H1 (cell line): Measurements from ENCODE around the gene PXMP4. TPM values are rescaled to one million over a fixed set of nuclear protein-coding genes. Genes with fewer than 3 reads are reported as not detected.

Experiments used
- CTCF ChIA-PET: fragments of 300-600 bp; sonication (Branson Sonifier 250); formaldehyde crosslinking; loops from one replicate; lab custom pipeline; 2021; ENCODE audit not compliant: partially characterized antibody; lab: Charles Lee
- POLR2A ChIA-PET: fragments of 300-600 bp; sonication (Branson Sonifier 250); formaldehyde crosslinking; loops from one replicate; lab custom pipeline; 2021; ENCODE audit warnings: inconsistent platforms; ENCODE audit not compliant: partially characterized antibody; lab: Charles Lee
- DNase-seq, 2 experiments: peaks; one replicate each; pipeline versions ENCODE4 v3.0.0 to v3.0.0-alpha.2; 2010 to 2022; ENCODE audit warnings: low spot score in 2 of 2, low read depth in 1 of 2, mixed read lengths in 1 of 2
- FAIRE-seq: peaks from 2 replicates; lab custom pipeline; 2011; peaks lifted over from hg19 to GRCh38; lab: Jason Lieb, UNC
- H2AFZ ChIP-seq: 2 replicates; pipeline ENCODE4 v1.8.1; 2012; ENCODE audit warnings: low read length, inconsistent platforms
- H2AK5ac ChIP-seq: 2 replicates; pipeline ENCODE4 v1.6.1; 2013; ENCODE audit warnings: low read depth, low read length
- H2BK120ac ChIP-seq: replicated peaks from 2 replicates; pipeline ENCODE3; 2013; ENCODE audit warnings: low read depth, low read length, inconsistent platforms
- H2BK12ac ChIP-seq: 2 replicates; pipeline ENCODE4 v1.6.1; 2013; ENCODE audit warnings: low read depth, low read length
- H2BK15ac ChIP-seq: 2 replicates; pipeline ENCODE4 v1.6.1; 2013; ENCODE audit warnings: low read length
- H2BK20ac ChIP-seq: 2 replicates; pipeline ENCODE4 v1.6.1; 2013; ENCODE audit warnings: low read length
- H2BK5ac ChIP-seq: 2 replicates; pipeline ENCODE4 v1.6.1; 2013; ENCODE audit warnings: low read depth, low read length
- H3K14ac ChIP-seq: 2 replicates; pipeline ENCODE4 v1.6.1; 2013; ENCODE audit warnings: inconsistent platforms; ENCODE audit not compliant: insufficient read length
- H3K18ac ChIP-seq: 2 replicates; pipeline ENCODE4 v1.6.1; 2013; ENCODE audit warnings: low read length; ENCODE audit errors: extremely low read depth
- H3K23ac ChIP-seq: 2 replicates; pipeline ENCODE4 v1.6.1; 2013; ENCODE audit warnings: inconsistent platforms; ENCODE audit not compliant: insufficient read length
- H3K23me2 ChIP-seq: 2 replicates; pipeline ENCODE4 v1.6.1; 2013; ENCODE audit warnings: low read depth, low read length
- H3K27ac ChIP-seq: 2 replicates; pipeline ENCODE4 v1.6.1; 2011; ENCODE audit warnings: low read depth, low read length, inconsistent platforms
- H3K27me3 ChIP-seq, 4 experiments: replicated peaks in 1 of 4; 1 replicate in 1 of 4; 2 replicates in 3 of 4; pipeline versions ENCODE4 v1.6.1 to v1.8.1; 2011 to 2013; ENCODE audit warnings: low read length in 3 of 4, mild to moderate bottlenecking in 3 of 4, inconsistent platforms in 2 of 4, mixed read lengths in 2 of 4, moderate library complexity in 1 of 4; ENCODE audit not compliant: control insufficient read depth in 3 of 4, insufficient read depth in 3 of 4; ENCODE audit errors: extremely low read depth in 1 of 4
- H3K36me3 ChIP-seq, 4 experiments: 2 replicates each; pipeline versions ENCODE4 v1.6.1 to v1.8.1; 2011 to 2013; ENCODE audit warnings: mild to moderate bottlenecking in 4 of 4, low read length in 3 of 4, moderate library complexity in 2 of 4, control low read depth in 1 of 4, inconsistent platforms in 1 of 4; ENCODE audit not compliant: insufficient read depth in 4 of 4, control insufficient read depth in 2 of 4
- H3K4ac ChIP-seq: replicated peaks from 2 replicates; pipeline ENCODE3; 2013; ENCODE audit warnings: low read length, low read depth, mixed read lengths, inconsistent platforms; ENCODE audit not compliant: insufficient read length
- H3K4me1 ChIP-seq, 4 experiments: replicated peaks in 1 of 4; 1 replicate in 1 of 4; 2 replicates in 3 of 4; pipeline versions ENCODE4 v1.6.1 to v1.8.1; 2011 to 2013; ENCODE audit warnings: low read length in 3 of 4, inconsistent platforms in 2 of 4, mixed read lengths in 1 of 4; ENCODE audit not compliant: insufficient read depth in 4 of 4, control insufficient read depth in 3 of 4
- H3K4me2 ChIP-seq, 2 experiments: 2 replicates each; pipeline versions ENCODE4 v1.6.1 to v1.8.1; 2011 to 2013; ENCODE audit warnings: low read depth in 2 of 2, low read length in 2 of 2, control low read depth in 1 of 2, inconsistent platforms in 1 of 2, mild to moderate bottlenecking in 1 of 2; ENCODE audit not compliant: insufficient read depth in 1 of 2
- H3K4me3 ChIP-seq, 4 experiments: fragments of 200-600, 300-600 bp in 1 of 4; sonication (generic), shearing (Covaris generic), sonication (Bioruptor Twin) in 1 of 4; 2 replicates each; pipeline versions ENCODE4 v1.5.1 to v1.8.1; 2011 to 2016; ENCODE audit warnings: low read length in 4 of 4, low read depth in 3 of 4, control low read depth in 2 of 4, inconsistent platforms in 2 of 4, mild to moderate bottlenecking in 2 of 4, mixed read lengths in 1 of 4, moderate library complexity in 1 of 4; ENCODE audit not compliant: insufficient read depth in 2 of 4; ENCODE audit errors: extremely low read depth in 1 of 4
- H3K56ac ChIP-seq: replicated peaks from 2 replicates; pipeline ENCODE3; 2013; ENCODE audit warnings: low read depth, mild to moderate bottlenecking, mixed read lengths, low read length, inconsistent platforms; ENCODE audit not compliant: insufficient read length
- H3K79me1 ChIP-seq: 2 replicates; pipeline ENCODE4 v1.6.1; 2013; ENCODE audit warnings: low read depth, low read length, control low read depth
- H3K79me2 ChIP-seq, 2 experiments: 2 replicates each; pipeline versions ENCODE4 v1.6.1 to v1.8.1; 2012 to 2013; ENCODE audit warnings: low read length in 2 of 2, mild to moderate bottlenecking in 2 of 2, inconsistent platforms in 1 of 2; ENCODE audit not compliant: insufficient read depth in 2 of 2, control insufficient read depth in 1 of 2
- H3K9ac ChIP-seq, 4 experiments: replicated peaks in 1 of 4; 1 replicate in 1 of 4; 2 replicates in 3 of 4; pipeline versions ENCODE4 v1.6.1 to v1.8.1; 2011 to 2013; ENCODE audit warnings: low read depth in 3 of 4, low read length in 3 of 4, control low read depth in 2 of 4, mild to moderate bottlenecking in 2 of 4, moderate library complexity in 2 of 4, inconsistent platforms in 1 of 4; ENCODE audit errors: extremely low read depth in 1 of 4
- H3K9me3 ChIP-seq, 2 experiments: 2 replicates each; pipeline versions ENCODE4 v1.6.1 to v1.8.1; 2012 to 2013; ENCODE audit warnings: mild to moderate bottlenecking in 2 of 2, moderate library complexity in 2 of 2, control low read depth in 1 of 2, inconsistent platforms in 1 of 2, low read depth in 1 of 2, low read length in 1 of 2, mixed read lengths in 1 of 2; ENCODE audit not compliant: insufficient read depth in 2 of 2
- H4K20me1 ChIP-seq, 2 experiments: replicated peaks in 1 of 2; 2 replicates each; pipeline versions ENCODE3 to v1.8.1; 2011 to 2013; ENCODE audit warnings: inconsistent platforms in 2 of 2, low read length in 2 of 2, mild to moderate bottlenecking in 1 of 2; ENCODE audit not compliant: insufficient read depth in 2 of 2, control insufficient read depth in 1 of 2
- H4K5ac ChIP-seq: 2 replicates; pipeline ENCODE4 v1.6.1; 2013; ENCODE audit warnings: low read length, low read depth, mixed read lengths, inconsistent platforms; ENCODE audit not compliant: insufficient read length
- H4K8ac ChIP-seq: 2 replicates; pipeline ENCODE4 v1.8.0; 2013; ENCODE audit warnings: mild to moderate bottlenecking, moderate library complexity, low read length, inconsistent platforms; ENCODE audit not compliant: insufficient read depth; ENCODE audit errors: extremely low read depth
- H4K91ac ChIP-seq: replicated peaks from 2 replicates; pipeline ENCODE3; 2013; ENCODE audit warnings: low read length, mixed read lengths, inconsistent platforms; ENCODE audit not compliant: insufficient read length
- FOSL1 ChIP-seq: IDR thresholded peaks from 2 replicates; pipeline ENCODE4 v1.6.1; 2011; ENCODE audit warnings: mild to moderate bottlenecking, low read depth, low read length, moderate library complexity; ENCODE audit not compliant: insufficient read depth
- KDM1A ChIP-seq: fragments of 200-600, 300-600 bp; sonication (generic); IDR thresholded peaks from 2 replicates; pipeline ENCODE4 v1.7.1; 2016; ENCODE audit warnings: mild to moderate bottlenecking, low read length, borderline replicate concordance
- POLR2AphosphoS5 ChIP-seq: IDR thresholded peaks from 2 replicates; pipeline ENCODE4 v1.6.1; 2011; ENCODE audit warnings: low read depth, low read length
- RAD21 ChIP-seq, 2 experiments: IDR thresholded peaks in 1 of 2; conservative IDR thresholded peaks in 1 of 2; 2 replicates each; pipeline ENCODE4 v1.6.1; 2011; ENCODE audit warnings: low read depth in 2 of 2, low read length in 2 of 2, improper control_type of control experiment in 1 of 2, inconsistent platforms in 1 of 2, mild to moderate bottlenecking in 1 of 2, moderate library complexity in 1 of 2
- SIN3A ChIP-seq, 2 experiments: IDR thresholded peaks in 1 of 2; conservative IDR thresholded peaks in 1 of 2; 2 replicates each; pipeline ENCODE4 v1.6.1; 2011 to 2012; ENCODE audit warnings: low read length in 2 of 2, improper control_type of control experiment in 1 of 2, low read depth in 1 of 2, mild to moderate bottlenecking in 1 of 2
- SP2 ChIP-seq: IDR thresholded peaks from 2 replicates; pipeline ENCODE4 v1.6.1; 2012; ENCODE audit warnings: mild to moderate bottlenecking, low read length, inconsistent platforms
- SRF ChIP-seq: IDR thresholded peaks from 2 replicates; pipeline ENCODE4 v1.6.1; 2011; ENCODE audit warnings: mild to moderate bottlenecking, low read depth, low read length, moderate library complexity
- TAF7 ChIP-seq: optimal IDR thresholded peaks from 2 replicates; pipeline ENCODE3; 2011; ENCODE audit warnings: low read depth, mild to moderate bottlenecking, inconsistent platforms, low read length, moderate library complexity, borderline replicate concordance
- USF2 ChIP-seq: IDR thresholded peaks from 2 replicates; pipeline ENCODE4 v1.6.1; 2011; ENCODE audit warnings: low read length, improper control_type of control experiment
- WGBS, 2 experiments: shearing (Covaris generic) in 1 of 2; methylation state at CpG; one replicate each; pipeline versions ENCODE4 v1.1.6 to v1.1.7; 2013 to 2015; ENCODE audit warnings: low lambda C conversion rate in 2 of 2, mixed read lengths in 2 of 2, inconsistent platforms in 1 of 2, low coverage in 1 of 2, missing lambda C conversion rate in 1 of 2; ENCODE audit not compliant: insufficient replicate concordance in 2 of 2, insufficient coverage in 1 of 2, insufficient read length in 1 of 2; ENCODE audit errors: extremely low coverage in 1 of 2, missing lambda C conversion rate in 1 of 2; 5-methylcytosine and 5-hydroxymethylcytosine counted together
- polyA plus RNA-seq, 7 experiments: library from polyadenylated mRNA; depleted of rRNA in 3 of 7; stranded (reverse) in 5 of 7; unstranded in 2 of 7; fragments of >200 nt in 5 of 7; fragments of 200-250 nt in 2 of 7; gene quantifications; 1 replicate in 5 of 7; 2 replicates in 1 of 7; 4 replicates in 1 of 7; pipeline versions ENCODE4 v1.2.1 to v1.2.3, GENCODE V29; 2011 to 2013; ENCODE audit warnings: missing spikeins in 2 of 7, mixed read lengths in 2 of 7
- total RNA-seq: library from RNA; stranded (reverse); fragmentation: NEBNext Ultra II Directional; extraction: Animal tissue kit (Norgen Biotek cat#: 25700); gene quantifications from 2 replicates; pipeline ENCODE4 v1.2.1, GENCODE V29; 2021

Gene PXMP4
- total and polyA plus RNA-seq, 2 of the 8 experiments (the other 6 are each of a cell fraction or from before 2014, with no cell fraction given) = 3.3 to 3.4 TPM

GRCh38 chr20:33684533-33685327 is 35.4 kb downstream of the PXMP4 start:
- peak overlapping the region; percentile 86 to 97 (median 94) for H3K4me3 ChIP-seq
- POLR2A ChIA-PET = interaction anchor here (0.6 to 14.0 kb wide), 11 partner anchors 9 to 586 kb away, joined by 3 to 245 read pairs (median 5); partner anchors contain the start of genes ACTL10, C20orf144, NECAB3 and PXMP4
- H3K27ac ChIP-seq = no peak overlapping the region
- peaks cover 0 to 7% (median under 1%) of the 10 kb centered on the region in 4 experiments; a peak in 4 of 7 replicates for H3K27me3 ChIP-seq
- DNase-seq = no peak
- H3K9ac ChIP-seq = peak overlapping the region in 3 of 4 experiments; percentile 81 to 89 (median 82); a peak in 5 of 7 replicates
- no peak overlapping the region for H4K5ac ChIP-seq
- peak overlapping the region; percentile 44 for H4K91ac ChIP-seq
- H2BK15ac ChIP-seq = no peak overlapping the region
- no peak overlapping the region for H2BK20ac ChIP-seq
- FAIRE-seq = no peak
- peak overlapping the region; percentile 5; the same call in 1 of the 2 replicates for H2BK12ac ChIP-seq
- peaks cover 9% of the 10 kb centered on the region for H3K23me2 ChIP-seq
- no peak overlapping the region for H3K18ac ChIP-seq
- no peak overlapping the region for H3K23ac ChIP-seq
- H4K8ac ChIP-seq = peak overlapping the region; percentile 64; the same call in 1 of the 2 replicates
- peak overlapping the region; percentile 90 to 91 for H3K4me2 ChIP-seq
- H3K4ac ChIP-seq = no peak overlapping the region
- no peak overlapping the region for H3K14ac ChIP-seq
- H3K79me2 ChIP-seq = peaks cover 0 to 51% of the 10 kb centered on the region in 2 experiments; a peak in 3 of 4 replicates
- no peak overlapping the region for H2AK5ac ChIP-seq
- no peaks in the 10 kb centered on the region for H3K9me3 ChIP-seq
- H2AFZ ChIP-seq = no peak overlapping the region
- H3K79me1 ChIP-seq = peaks cover 19% of the 10 kb centered on the region
- peak overlapping the region; percentile 17 for H3K56ac ChIP-seq
- H2BK120ac ChIP-seq = no peak overlapping the region
- H3K4me1 ChIP-seq = peaks cover 4 to 25% (median 15%) of the 10 kb centered on the region in 4 experiments
- H2BK5ac ChIP-seq = peak overlapping the region; percentile 10; the same call in 1 of the 2 replicates
- CTCF ChIA-PET = interaction anchor here (0.7 to 2.7 kb wide), 9 partner anchors 11 to 94 kb away, joined by 3 to 17 read pairs (median 3); partner anchors contain the start of gene ACTL10
- WGBS, 2 experiments = 32% methylated on average over 9 of the region's 10 CpGs; no CpG with 5 or more reads in 1 of the 2 experiments
- H3K36me3 ChIP-seq = peaks cover 2 to 10% (median 5%) of the 10 kb centered on the region in 4 experiments; a peak in 6 of 8 replicates
- H4K20me1 ChIP-seq = peaks cover 14 to 38% of the 10 kb centered on the region in 2 experiments
- TF ChIP-seq TAF7 (peak; percentile 16), FOSL1 (no peak), USF2 (no peak), POLR2AphosphoS5 (peak; percentile 63; the same call in 1 of the 2 replicates), SIN3A (conservative IDR thresholded peaks at IDR 0.05 in 1 of 2, IDR thresholded peaks at IDR 0.05 in 1 of 2; ENCODE audit: low read depth in 1 of 2, low read length in 2 of 2) (no peak), SP2 (no peak), KDM1A (peak; percentile 40; the same call in 1 of the 2 replicates), SRF (no peak), RAD21 (IDR thresholded peaks at IDR 0.05 in 1 of 2, conservative IDR thresholded peaks at IDR 0.05 in 1 of 2; ENCODE audit: low read depth in 2 of 2, low read length in 2 of 2) (no peak)
